Pancreas (tissue), 10 donors: ENCODE data around the gene TMEM250. TPM values are rescaled to one million over a fixed set of nuclear protein-coding genes. Genes with fewer than 3 reads are reported as not detected.
A peak's percentile ranks its signal among the peaks of the same experiment; 100 is the strongest.

Experiments used
- ATAC-seq, 4 donors: fragments of 200-7000 bp; cut with Tn5 transposase; one replicate each; pipeline versions ENCODE4 v1.8.0 to v1.9.1; 2020; ENCODE audit warnings: mild to moderate bottlenecking in 4 of 4, moderate library complexity in 4 of 4
- DNase-seq, 6 donors: peaks; one replicate each; pipeline ENCODE4 v3.0.0-alpha.2; 2020
- FAIRE-seq: peaks from 2 replicates; lab custom pipeline; 2012; peaks lifted over from hg19 to GRCh38; lab: Jason Lieb, UNC
- H3K27ac ChIP-seq, 4 donors: fragments of 200-600 bp; sonication (generic); 1 replicate in 3 of 4; 2 replicates in 1 of 4; pipeline versions ENCODE4 v1.5.0 to v1.8.0; 2020
- H3K27me3 ChIP-seq, 4 donors: fragments of 200-600 bp; one replicate each; pipeline ENCODE4 v1.8.0; 2021
- H3K36me3 ChIP-seq, 3 donors: fragments of 200-600 bp; sonication (generic) in 1 of 3; one replicate each; pipeline versions ENCODE4 v1.5.0 to v1.8.0; 2020 to 2021
- H3K4me1 ChIP-seq, 3 donors: fragments of 200-600 bp; one replicate each; pipeline ENCODE4 v1.8.0; 2021
- H3K4me3 ChIP-seq, 4 donors: fragments of 200-600 bp; sonication (generic) in 2 of 4; one replicate each; pipeline versions ENCODE4 v1.5.0 to v1.8.0; 2020 to 2021
- H3K9me3 ChIP-seq, 4 donors: fragments of 200-600 bp; one replicate each; pipeline ENCODE4 v1.8.0; 2021
- WGBS, 2 donors: extraction: QIAGEN DNeasy Blood & Tissue Kit; methylation state at CpG; one replicate each; pipeline ENCODE4 v1.1.7; 2013; 5-methylcytosine and 5-hydroxymethylcytosine counted together
- intact Hi-C, 3 donors: fragments of 100-400 bp; cut with DNase I; formaldehyde crosslinking; loops; one replicate each; pipeline versions ENCODE4 v1.11.1 to v1.14.2; 2022
- polyA plus RNA-seq, 2 donors: library from polyadenylated mRNA; stranded (reverse); fragments of 200-250 nt; gene quantifications; one replicate each; pipeline ENCODE4 v1.2.3, GENCODE V29; 2013
- total RNA-seq, 6 donors: library from RNA; stranded (reverse); fragmentation: NEBNext Ultra II Directional in 4 of 6; extraction: Animal tissue kit (Norgen Biotek cat#: 25700) in 4 of 6; gene quantifications; one replicate each; pipeline versions ENCODE4 v1.2.1 to v1.2.4, GENCODE V29; 2021 to 2023
- TF ChIP-seq, protein P1 (sequence below), 4 donors: fragments of 200-600 bp; sonication (generic) in 3 of 4; IDR thresholded peaks; one replicate each; pipeline versions ENCODE4 v1.5.0 to v1.8.0; 2021; ENCODE audit warnings: antibody characterized with exemption in 4 of 4
- donor health status: healthy with polysubstance abuse.
- donor health status: DM: no; HTN: no; CAD: no; lungs with moderate emphysema.
- donor health status: DM: no; HTN: no; CAD: no.
- donor health status: control.
- donor health status: control.
- donor health status: Bipolar disorder and iron deficiency.
- donor health status: DM: yes; HTN: yes; CAD: no.
- donor health status: DM: no; HTN: no; CAD: no.
- donor health status: DM: no; HTN: no; CAD: no.
- donor health status: DM: yes; HTN: yes; CAD: no.

TMEM250 gene
- total and polyA plus RNA-seq, 8 donors: 8.0 to 17.8 (median 11.8) TPM

DNA sequence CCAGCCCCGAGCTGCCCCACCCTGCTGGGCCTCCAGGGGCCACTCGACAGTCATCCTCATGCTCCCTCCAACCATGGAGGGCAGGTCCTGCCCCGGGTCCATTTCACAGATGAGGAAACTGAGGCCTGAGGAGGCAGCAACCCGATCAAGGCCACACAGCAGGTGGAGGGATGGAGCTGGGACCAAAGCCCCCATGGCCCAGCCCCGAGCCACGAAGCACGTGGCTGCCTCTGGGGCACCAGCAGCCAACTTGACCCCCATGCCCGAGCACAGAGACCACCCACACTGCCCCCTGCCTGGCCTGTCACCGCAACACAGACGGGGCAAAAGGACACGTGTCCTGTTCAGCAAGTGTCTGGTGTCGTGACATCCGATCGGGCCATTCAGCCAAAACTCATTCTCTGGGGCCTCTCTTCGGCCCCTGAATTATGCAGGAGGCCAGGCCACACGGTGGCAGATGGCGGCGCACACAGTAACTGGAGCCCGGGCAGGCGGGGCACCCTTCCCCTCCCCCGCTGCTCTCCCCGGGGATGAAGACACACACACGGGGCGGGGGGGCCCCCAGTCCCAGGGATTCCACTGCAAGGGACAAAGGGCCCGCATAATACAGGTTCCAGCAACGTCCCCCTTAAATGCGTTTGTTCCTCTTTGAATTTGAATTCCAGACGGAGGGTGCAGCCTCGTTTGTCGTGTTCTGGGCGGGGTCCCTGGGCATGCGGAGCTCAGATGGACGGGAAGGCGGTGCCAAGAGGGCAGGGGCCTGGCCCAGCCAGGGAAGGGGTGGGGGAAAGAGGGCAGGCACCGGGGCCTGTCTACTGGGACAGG, 29.4 kb upstream of the TMEM250 start:
- H3K27ac ChIP-seq: no peak overlapping the region
- FAIRE-seq (no peak), DNase-seq (peak in 1 of 6 donors; percentile 39), ATAC-seq (no peak)
- intact Hi-C loops: loop anchor here in 1 of 3 donors (10.0 kb wide), 1 partner anchor 137 kb away; no protein-coding TSS in a partner anchor
- no peaks in the 10 kb centered on the region for H3K4me1 ChIP-seq
- no peaks in the 10 kb centered on the region for H3K27me3 ChIP-seq
- H3K9me3 ChIP-seq: no peaks in the 10 kb centered on the region
- WGBS, 2 donors: 35 to 41% methylated on average over 28 to 35 of the region's 35 CpGs
- no peak overlapping the region for H3K4me3 ChIP-seq
- TF ChIP-seq, protein P1, sequence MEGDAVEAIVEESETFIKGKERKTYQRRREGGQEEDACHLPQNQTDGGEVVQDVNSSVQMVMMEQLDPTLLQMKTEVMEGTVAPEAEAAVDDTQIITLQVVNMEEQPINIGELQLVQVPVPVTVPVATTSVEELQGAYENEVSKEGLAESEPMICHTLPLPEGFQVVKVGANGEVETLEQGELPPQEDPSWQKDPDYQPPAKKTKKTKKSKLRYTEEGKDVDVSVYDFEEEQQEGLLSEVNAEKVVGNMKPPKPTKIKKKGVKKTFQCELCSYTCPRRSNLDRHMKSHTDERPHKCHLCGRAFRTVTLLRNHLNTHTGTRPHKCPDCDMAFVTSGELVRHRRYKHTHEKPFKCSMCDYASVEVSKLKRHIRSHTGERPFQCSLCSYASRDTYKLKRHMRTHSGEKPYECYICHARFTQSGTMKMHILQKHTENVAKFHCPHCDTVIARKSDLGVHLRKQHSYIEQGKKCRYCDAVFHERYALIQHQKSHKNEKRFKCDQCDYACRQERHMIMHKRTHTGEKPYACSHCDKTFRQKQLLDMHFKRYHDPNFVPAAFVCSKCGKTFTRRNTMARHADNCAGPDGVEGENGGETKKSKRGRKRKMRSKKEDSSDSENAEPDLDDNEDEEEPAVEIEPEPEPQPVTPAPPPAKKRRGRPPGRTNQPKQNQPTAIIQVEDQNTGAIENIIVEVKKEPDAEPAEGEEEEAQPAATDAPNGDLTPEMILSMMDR (IDR thresholded peaks at IDR 0.05): no peak
- no peaks in the 10 kb centered on the region for H3K36me3 ChIP-seq

DNA sequence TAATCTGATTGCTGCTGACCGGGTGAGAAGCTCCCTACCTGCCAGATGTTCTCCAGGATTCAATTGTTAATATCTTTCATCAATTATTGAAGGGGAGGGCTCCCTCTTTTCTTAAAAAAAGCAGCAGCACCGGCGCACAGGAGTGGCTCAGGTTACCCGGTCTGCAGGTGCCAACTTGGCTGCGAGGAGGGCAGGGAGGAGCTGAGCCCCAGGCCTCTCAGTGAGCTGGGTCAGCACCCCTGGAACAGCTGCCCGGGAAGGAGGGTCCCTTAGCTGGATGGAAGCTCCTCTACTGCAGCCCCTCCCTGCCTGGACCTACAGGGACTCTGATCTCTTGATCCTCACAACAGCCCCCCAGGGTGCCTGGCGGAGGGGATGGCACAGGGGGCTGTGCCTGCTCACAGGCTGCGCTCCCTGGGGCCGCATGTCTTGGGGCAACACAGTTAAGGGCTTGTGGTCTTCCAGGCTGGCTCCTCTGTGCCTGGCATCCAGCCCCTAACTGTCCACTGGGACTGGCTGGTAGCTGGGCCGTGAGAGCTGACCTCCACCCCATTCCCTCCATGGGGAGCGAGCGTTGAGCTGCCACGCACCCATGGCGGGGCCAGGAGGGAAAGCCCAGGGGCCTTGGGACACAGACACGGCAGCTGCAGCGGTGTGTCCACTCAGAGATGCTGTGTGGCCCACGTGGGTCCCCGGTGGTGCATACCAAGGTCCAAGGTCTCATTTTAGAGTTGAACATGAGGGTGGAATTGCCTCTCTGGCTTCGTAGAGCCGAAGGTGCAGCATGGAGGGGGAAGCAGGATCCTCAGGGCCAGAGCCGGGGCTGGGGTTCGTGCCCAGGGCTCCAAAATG, 28.6 kb upstream of the TMEM250 start:
- H3K27me3 ChIP-seq: no peaks in the 10 kb centered on the region
- no peak for FAIRE-seq

DNA sequence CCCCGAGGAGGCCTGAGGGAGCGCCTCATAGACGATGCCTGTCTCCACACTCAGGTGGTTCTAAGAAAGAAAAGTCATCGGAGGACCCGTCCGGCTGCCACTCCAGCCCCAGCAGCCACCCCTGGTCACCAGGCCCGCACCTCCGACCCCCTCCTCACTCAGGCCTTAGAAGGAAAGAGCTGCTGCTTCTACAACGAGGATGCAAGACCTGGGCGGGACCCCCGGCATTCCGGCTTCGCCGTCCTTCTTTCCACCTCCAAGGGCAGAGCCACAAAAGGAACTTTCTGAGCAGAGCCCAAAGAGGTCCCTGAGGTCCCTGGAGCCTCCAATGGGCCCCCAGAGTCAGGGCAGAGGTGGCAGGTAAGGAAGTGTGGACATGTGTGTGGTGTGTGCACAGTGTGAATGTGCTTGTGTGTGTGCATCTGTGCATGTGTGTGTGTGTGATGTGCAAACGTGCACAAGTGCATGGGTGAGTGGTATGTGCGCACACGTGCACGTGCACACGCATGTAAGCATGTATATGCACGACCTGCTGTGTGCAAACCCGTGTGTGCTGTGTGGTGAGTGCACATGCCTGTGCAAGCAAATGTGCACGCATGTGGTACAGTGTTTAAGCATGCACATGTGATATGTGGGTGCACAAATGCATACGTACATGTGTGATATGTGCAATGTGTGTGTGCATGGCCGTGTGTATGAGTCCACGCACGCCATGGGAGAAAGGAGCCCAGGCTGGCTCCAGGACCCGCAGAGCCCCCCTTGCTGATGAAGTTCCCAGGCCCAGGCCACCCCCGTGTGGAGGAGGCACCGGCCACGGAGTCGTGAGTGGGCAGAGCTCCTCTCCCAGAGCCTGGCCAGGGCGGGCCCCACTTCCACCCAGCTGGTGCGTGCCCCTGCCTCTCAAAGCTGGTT, 27.7 kb upstream of the TMEM250 start:
- Histone ChIP-seq H3K4me3 (no peak overlapping the region), H3K9me3 (no peaks in the 10 kb centered on the region), H3K27me3 (no peaks in the 10 kb centered on the region), H3K4me1 (no peaks in the 10 kb centered on the region), H3K27ac (no peak overlapping the region), H3K36me3 (no peaks in the 10 kb centered on the region)
- intact Hi-C loops: loop anchor here in 1 of 3 donors (10.0 kb wide), 1 partner anchor 138 kb away; no protein-coding TSS in a partner anchor
- TF ChIP-seq, protein P1 (IDR thresholded peaks at IDR 0.05): no peak
- DNase-seq (peak in 1 of 6 donors; percentile 39), FAIRE-seq (no peak), ATAC-seq (no peak)
- 55 to 69% methylated on average over 33 of the region's 33 CpGs for WGBS, 2 donors

More for the DNA sequence above, 28.6 kb upstream of the TMEM250 start:
- no peaks in the 10 kb centered on the region for H3K9me3 ChIP-seq
- H3K4me3 ChIP-seq: no peak overlapping the region
- ATAC-seq (no peak), DNase-seq (peak in 1 of 6 donors; percentile 35)
- 51 to 66% methylated on average over 22 of the region's 22 CpGs for WGBS, 2 donors
- intact Hi-C loops: loop anchor here in 1 of 3 donors (10.0 kb wide), 1 partner anchor 138 kb away; no protein-coding TSS in a partner anchor
- TF ChIP-seq, protein P1 (IDR thresholded peaks at IDR 0.05): no peak
- no peaks in the 10 kb centered on the region for H3K36me3 ChIP-seq
- no peaks in the 10 kb centered on the region for H3K4me1 ChIP-seq
- H3K27ac ChIP-seq: no peak overlapping the region

- no peak overlapping the region for H3K4me3 ChIP-seq
- FAIRE-seq (no peak), DNase-seq (peak in 1 of 6 donors; percentile 52), ATAC-seq (no peak)
- H3K4me1 ChIP-seq: no peaks in the 10 kb centered on the region
- TF ChIP-seq, protein P1 (IDR thresholded peaks at IDR 0.05): no peak
- no peaks in the 10 kb centered on the region for H3K27me3 ChIP-seq
- WGBS, 2 donors: 46 to 56% methylated on average over 5 of the region's 5 CpGs
- H3K36me3 ChIP-seq: no peaks in the 10 kb centered on the region
- no peaks in the 10 kb centered on the region for H3K9me3 ChIP-seq
- intact Hi-C loops: loop anchor here in 1 of 3 donors (10.0 kb wide), 1 partner anchor 139 kb away; no protein-coding TSS in a partner anchor
- no peak overlapping the region for H3K27ac ChIP-seq
These were observed 26.9 kb upstream of the TMEM250 start for GRCh38 chr9:136145580-136145979.
